GM12872 (cell line): ENCODE results near the gene UBTD2.

ENCODE experiments used
- CTCF ChIP-seq: IDR thresholded peaks from 3 replicates; pipeline ENCODE4 v1.5.1; 2011; ENCODE audit warnings: low read depth, mild to moderate bottlenecking, low read length, moderate library complexity; ENCODE audit not compliant: insufficient read depth

The UBTD2 gene

GRCh38 chr5:172175263-172175719, 108.3 kb downstream of the UBTD2 start:
- TF ChIP-seq CTCF = no peak

GRCh38 chr5:172173564-172174153, 109.9 kb downstream of the UBTD2 start:
- TF ChIP-seq CTCF = no peak

- no peak for TF ChIP-seq CTCF
Observed at GRCh38 chr5:172172912-172173563, 110.5 kb downstream of the UBTD2 start.

GRCh38 chr5:172171118-172171517, 112.4 kb downstream of the UBTD2 start:
- TF ChIP-seq CTCF = no peak

GRCh38 chr5:172170251-172170701, 113.3 kb downstream of the UBTD2 start:
- no peak for TF ChIP-seq CTCF

- no peak for TF ChIP-seq CTCF
Observed at GRCh38 chr5:172169216-172169615, 114.3 kb downstream of the UBTD2 start.

GRCh38 chr5:172168311-172168710, 115.3 kb downstream of the UBTD2 start:
- no peak for TF ChIP-seq CTCF
